GM18505 (cell line): Measurements from ENCODE around the gene TMEM163.

Experiments used
- ATAC-seq: cut with Tn5 transposase; IDR thresholded peaks from one replicate; pipeline ENCODE4 v1.9.1; 2021; ENCODE audit not compliant: unreplicated experiment
- POLR2A ChIP-seq: IDR thresholded peaks from 4 replicates; pipeline ENCODE4 v1.6.1; 2011; ENCODE audit warnings: borderline replicate concordance; ENCODE audit not compliant: insufficient read depth, insufficient read length; ENCODE audit errors: extremely low read depth

Gene TMEM163

GRCh38 chr2:134676960-134677359 is 41.8 kb downstream of the TMEM163 start:
- no peak for ATAC-seq
- no peak for TF ChIP-seq POLR2A

- ATAC-seq, result no peak
- no peak for TF ChIP-seq POLR2A
Observed at GRCh38 chr2:134675314-134675713, 43.5 kb downstream of the TMEM163 start.

GRCh38 chr2:134674687-134675086 is 44.1 kb downstream of the TMEM163 start:
- ATAC-seq, result no peak
- no peak for TF ChIP-seq POLR2A

- no peak for TF ChIP-seq POLR2A
- no peak for ATAC-seq
Observed at GRCh38 chr2:134671513-134671912, 47.3 kb downstream of the TMEM163 start.

GRCh38 chr2:134670955-134671354 is 47.8 kb downstream of the TMEM163 start:
- ATAC-seq, result no peak
- TF ChIP-seq POLR2A, result no peak

- no peak for ATAC-seq
- TF ChIP-seq POLR2A, result no peak
Observed at GRCh38 chr2:134669731-134670669, 48.8 kb downstream of the TMEM163 start.

GRCh38 chr2:134668821-134669220 is 50.0 kb downstream of the TMEM163 start:
- no peak for TF ChIP-seq POLR2A
- ATAC-seq, result peak; percentile 69

GRCh38 chr2:134667541-134667940 is 51.3 kb downstream of the TMEM163 start:
- no peak for ATAC-seq
- TF ChIP-seq POLR2A, result no peak

GRCh38 chr2:134667081-134667480 is 51.7 kb downstream of the TMEM163 start:
- ATAC-seq, result no peak
- TF ChIP-seq POLR2A, result no peak

- ATAC-seq, result no peak
- no peak for TF ChIP-seq POLR2A
Observed at GRCh38 chr2:134665727-134666506, 52.9 kb downstream of the TMEM163 start.

GRCh38 chr2:134663451-134664450 is 55.0 kb downstream of the TMEM163 start:
- ATAC-seq, result no peak
- TF ChIP-seq POLR2A, result no peak

GRCh38 chr2:134662751-134663150 is 56.0 kb downstream of the TMEM163 start:
- no peak for TF ChIP-seq POLR2A
- ATAC-seq, result no peak
